ENCODE data around the gene CTNNB1.
"Not testable (repeated sequence)": the region's sequence is repeated elsewhere in the genome, so short reads cannot be mapped to it uniquely, and the experiment has no call there.

CTNNB1 gene

GRCh38 chr3:41274944-41275668 is 75.8 kb downstream of the CTNNB1 start:
- no peak overlapping the region for H2AFZ ChIP-seq (ENCODE audit: low read depth)

GRCh38 chr3:41276191-41276590 is 76.9 kb downstream of the CTNNB1 start:
- H3K27me3 ChIP-seq (ENCODE audit: insufficient read depth, low read depth): no peaks in the 10 kb centered on the region
- H3K79me2 ChIP-seq (ENCODE audit: insufficient read depth, low read depth): no peaks in the 10 kb centered on the region
- H3K27ac ChIP-seq: no peak overlapping the region
- H3K4me2 ChIP-seq: no peak overlapping the region
- H3K36me3 ChIP-seq (ENCODE audit: insufficient read depth): no peaks in the 10 kb centered on the region
- no peaks in the 10 kb centered on the region for H4K20me1 ChIP-seq (ENCODE audit: insufficient read depth)
- no peak for TF ChIP-seq CTCF (conservative IDR thresholded peaks at IDR 0.05; ENCODE audit: low read depth, low read length)
- H3K4me3 ChIP-seq (IDR thresholded peaks at IDR 0.05; ENCODE audit: insufficient read depth, low read depth, low read length): no peak overlapping the region
- no peak overlapping the region for H2AFZ ChIP-seq (ENCODE audit: low read depth)
- no peak overlapping the region for H3K9ac ChIP-seq
- H3K4me1 ChIP-seq (ENCODE audit: low read depth, poor library complexity, severe bottlenecking): no peaks in the 10 kb centered on the region

More at GRCh38 chr3:41274944-41275668, 75.8 kb downstream of the CTNNB1 start:
- Histone ChIP-seq H3K9ac (no peak overlapping the region), H3K4me1 (ENCODE audit: low read depth, poor library complexity, severe bottlenecking) (no peaks in the 10 kb centered on the region), H3K27ac (no peak overlapping the region), H3K4me3 (IDR thresholded peaks at IDR 0.05; ENCODE audit: insufficient read depth, low read depth, low read length) (no peak overlapping the region), H3K4me2 (no peak overlapping the region), H4K20me1 (ENCODE audit: insufficient read depth) (no peaks in the 10 kb centered on the region), H3K36me3 (ENCODE audit: insufficient read depth) (no peaks in the 10 kb centered on the region), H3K79me2 (ENCODE audit: insufficient read depth, low read depth) (no peaks in the 10 kb centered on the region), H3K27me3 (ENCODE audit: insufficient read depth, low read depth) (no peaks in the 10 kb centered on the region)
- no peak for TF ChIP-seq CTCF (conservative IDR thresholded peaks at IDR 0.05; ENCODE audit: low read depth, low read length)

GRCh38 chr3:41277790-41278465 is 78.6 kb downstream of the CTNNB1 start:
- no peak for TF ChIP-seq CTCF (conservative IDR thresholded peaks at IDR 0.05; ENCODE audit: low read depth, low read length)
- Histone ChIP-seq H3K4me3 (IDR thresholded peaks at IDR 0.05; ENCODE audit: insufficient read depth, low read depth, low read length) (no peak overlapping the region), H3K4me1 (ENCODE audit: low read depth, poor library complexity, severe bottlenecking) (no peaks in the 10 kb centered on the region), H3K4me2 (no peak overlapping the region), H3K79me2 (ENCODE audit: insufficient read depth, low read depth) (no peaks in the 10 kb centered on the region), H3K9ac (no peak overlapping the region), H4K20me1 (ENCODE audit: insufficient read depth) (no peaks in the 10 kb centered on the region), H3K27ac (no peak overlapping the region), H2AFZ (ENCODE audit: low read depth) (no peak overlapping the region), H3K27me3 (ENCODE audit: insufficient read depth, low read depth) (no peaks in the 10 kb centered on the region), H3K36me3 (ENCODE audit: insufficient read depth) (no peaks in the 10 kb centered on the region)

GRCh38 chr3:41284934-41285333 is 85.6 kb downstream of the CTNNB1 start:
- not testable (repeated sequence) for H3K36me3 ChIP-seq (ENCODE audit: insufficient read depth); H3K4me1 ChIP-seq (ENCODE audit: low read depth, poor library complexity, severe bottlenecking); H3K9ac ChIP-seq; H3K27ac ChIP-seq; H2AFZ ChIP-seq (ENCODE audit: low read depth); H3K4me2 ChIP-seq; H3K27me3 ChIP-seq (ENCODE audit: insufficient read depth, low read depth); H3K79me2 ChIP-seq (ENCODE audit: insufficient read depth, low read depth); H4K20me1 ChIP-seq (ENCODE audit: insufficient read depth); H3K4me3 ChIP-seq (IDR thresholded peaks at IDR 0.05; ENCODE audit: insufficient read depth, low read depth, low read length)

GRCh38 chr3:41286305-41286704 is 87.0 kb downstream of the CTNNB1 start:
- Histone ChIP-seq H3K4me2 (no peak overlapping the region), H3K4me3 (IDR thresholded peaks at IDR 0.05; ENCODE audit: insufficient read depth, low read depth, low read length) (no peak overlapping the region), H3K27ac (no peak overlapping the region), H4K20me1 (ENCODE audit: insufficient read depth) (no peaks in the 10 kb centered on the region), H2AFZ (ENCODE audit: low read depth) (no peak overlapping the region), H3K27me3 (ENCODE audit: insufficient read depth, low read depth) (no peaks in the 10 kb centered on the region), H3K9ac (no peak overlapping the region), H3K79me2 (ENCODE audit: insufficient read depth, low read depth) (no peaks in the 10 kb centered on the region), H3K36me3 (ENCODE audit: insufficient read depth) (no peaks in the 10 kb centered on the region), H3K4me1 (ENCODE audit: low read depth, poor library complexity, severe bottlenecking) (no peaks in the 10 kb centered on the region)
- TF ChIP-seq CTCF (conservative IDR thresholded peaks at IDR 0.05; ENCODE audit: low read depth, low read length): no peak

Measured in KMS-11 (cell line).